Retinal pigment epithelial cell (primary cell): ENCODE data around the gene CYB561D2.
A peak's percentile ranks its signal among the peaks of the same experiment; 100 is the strongest.

Experiments
- DNase-seq: peaks from one replicate; pipeline ENCODE4 v3.0.0-alpha.2; 2010; ENCODE audit warnings: low read depth
- H3K4me3 ChIP-seq: 2 replicates; pipeline ENCODE4 v1.5.1; 2011; ENCODE audit warnings: mild to moderate bottlenecking, low read length, control low read depth, moderate library complexity
- CTCF ChIP-seq: conservative IDR thresholded peaks from 2 replicates; pipeline ENCODE4 v1.5.1; 2011; ENCODE audit warnings: low read depth, low read length, control low read depth, inconsistent platforms

Gene CYB561D2

GRCh38 chr3:50365080-50365841, 14.6 kb downstream of the CYB561D2 start:
- TF ChIP-seq CTCF = no peak
- DNase-seq = peak; percentile 20
- peak overlapping the region; percentile 48 for H3K4me3 ChIP-seq

- TF ChIP-seq CTCF = no peak
- no peak for DNase-seq
- H3K4me3 ChIP-seq = no peak overlapping the region
Measured at GRCh38 chr3:50365842-50366220, 15.2 kb downstream of the CYB561D2 start.

GRCh38 chr3:50369012-50369670, 18.5 kb downstream of the CYB561D2 start:
- TF ChIP-seq CTCF = no peak
- H3K4me3 ChIP-seq = no peak overlapping the region
- DNase-seq = no peak

- no peak overlapping the region for H3K4me3 ChIP-seq
- TF ChIP-seq CTCF = peak; percentile 28
- DNase-seq = no peak
Measured at GRCh38 chr3:50370594-50370993, 19.9 kb downstream of the CYB561D2 start.

- H3K4me3 ChIP-seq = no peak overlapping the region
- no peak for TF ChIP-seq CTCF
- no peak for DNase-seq
Measured at GRCh38 chr3:50371133-50371685, 20.5 kb downstream of the CYB561D2 start.

GRCh38 chr3:50372349-50372748, 21.7 kb downstream of the CYB561D2 start:
- no peak overlapping the region for H3K4me3 ChIP-seq
- no peak for TF ChIP-seq CTCF
- DNase-seq = no peak
